ENCODE results near the gene PRRC2B. TPM values are rescaled to one million over a fixed set of nuclear protein-coding genes. Genes with fewer than 3 reads are reported as not detected.

Gene PRRC2B
- total and polyA plus RNA-seq, 2 of the 13 experiments (the other 11 are each of a cell fraction or from before 2014, with no cell fraction given): 20.8 to 37.4 TPM

DNA sequence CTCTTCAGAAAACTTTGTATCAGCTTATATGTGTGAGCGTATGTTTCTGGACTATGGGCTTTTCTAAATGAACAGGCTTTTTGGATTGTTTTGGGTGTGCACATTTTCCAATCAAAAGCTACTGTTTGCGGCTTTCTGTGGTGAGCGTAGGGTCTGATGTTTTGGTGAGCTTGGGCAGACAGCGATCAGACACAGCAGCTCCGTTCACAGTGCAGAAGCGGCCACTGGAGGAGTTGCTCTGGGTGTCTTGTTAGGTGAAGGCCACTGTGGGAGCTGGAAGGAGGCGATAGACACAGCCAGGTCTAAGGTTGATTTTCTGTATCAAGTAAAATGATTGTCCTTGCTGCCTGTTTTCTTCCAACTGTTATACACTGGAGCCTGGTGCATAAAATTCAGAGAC lies 11.1 kb downstream of the PRRC2B start:
- Histone ChIP-seq H4K20me1 (ENCODE audit: insufficient read depth, low read length) (peaks cover 89% of the 10 kb centered on the region), H3K9me3 (ENCODE audit: low read length) (no peaks in the 10 kb centered on the region), H2AFZ (ENCODE audit: low read length) (no peak overlapping the region), H3K27me3 (ENCODE audit: control insufficient read depth in 1 of 2, insufficient read depth in 2 of 2, low read length in 2 of 2) (no peaks in the 10 kb centered on the region), H3K9ac (ENCODE audit: insufficient read depth, low read depth, low read length) (no peak overlapping the region), H3K36me3 (replicated peaks in 1 of 2; ENCODE audit: control insufficient read depth in 1 of 2, insufficient read depth in 2 of 2, low read length in 2 of 2) (peaks cover 0 to 5% of the 10 kb centered on the region in 2 experiments; a peak in 1 of 5 replicates), H3K27ac (ENCODE audit: extremely low read length, insufficient read depth, low read length) (no peak overlapping the region), H3K79me2 (ENCODE audit: insufficient read depth, low read length) (peaks cover 97% of the 10 kb centered on the region), H3K4me1 (ENCODE audit: insufficient read depth, low read length) (peaks cover 100% of the 10 kb centered on the region), H3K4me2 (ENCODE audit: low read depth, low read length) (no peak overlapping the region), H3K4me3 (replicated peaks in 1 of 3; ENCODE audit: insufficient read depth in 1 of 3, low read depth in 2 of 3, low read length in 3 of 3) (no peak overlapping the region)
- ChIA-PET POLR2A (interaction anchor here (1.9 kb wide), 1 partner anchor 32 kb away, joined by 5 read pairs; no protein-coding TSS in a partner anchor), CTCF (ENCODE audit: low intra/inter-chr PET ratio, low total read pairs) (no interaction called here)
- no peak for FAIRE-seq
- DNase-seq (ENCODE audit: low spot score): no peak
- 97% methylated on average over 5 of the region's 7 CpGs for WGBS (ENCODE audit: low lambda C conversion rate)
- no peak for ATAC-seq
- in situ Hi-C loops (cut with HindIII; ENCODE audit: extremely low pct_ligation_motif_present, low pct_unique_long_range_greater_than_20kb) (no loop called here), intact Hi-C loops (cut with micrococcal nuclease; ENCODE audit: unreplicated experiment) (no loop called here)
- no TSS peak for BruUV-seq (replicated peaks)
- TF ChIP-seq, protein P1, sequence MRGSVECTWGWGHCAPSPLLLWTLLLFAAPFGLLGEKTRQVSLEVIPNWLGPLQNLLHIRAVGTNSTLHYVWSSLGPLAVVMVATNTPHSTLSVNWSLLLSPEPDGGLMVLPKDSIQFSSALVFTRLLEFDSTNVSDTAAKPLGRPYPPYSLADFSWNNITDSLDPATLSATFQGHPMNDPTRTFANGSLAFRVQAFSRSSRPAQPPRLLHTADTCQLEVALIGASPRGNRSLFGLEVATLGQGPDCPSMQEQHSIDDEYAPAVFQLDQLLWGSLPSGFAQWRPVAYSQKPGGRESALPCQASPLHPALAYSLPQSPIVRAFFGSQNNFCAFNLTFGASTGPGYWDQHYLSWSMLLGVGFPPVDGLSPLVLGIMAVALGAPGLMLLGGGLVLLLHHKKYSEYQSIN (CRISPR knock-in tag; IDR thresholded peaks at IDR 0.05; ENCODE audit: borderline replicate concordance): no peak
- TF ChIP-seq, protein P2, sequence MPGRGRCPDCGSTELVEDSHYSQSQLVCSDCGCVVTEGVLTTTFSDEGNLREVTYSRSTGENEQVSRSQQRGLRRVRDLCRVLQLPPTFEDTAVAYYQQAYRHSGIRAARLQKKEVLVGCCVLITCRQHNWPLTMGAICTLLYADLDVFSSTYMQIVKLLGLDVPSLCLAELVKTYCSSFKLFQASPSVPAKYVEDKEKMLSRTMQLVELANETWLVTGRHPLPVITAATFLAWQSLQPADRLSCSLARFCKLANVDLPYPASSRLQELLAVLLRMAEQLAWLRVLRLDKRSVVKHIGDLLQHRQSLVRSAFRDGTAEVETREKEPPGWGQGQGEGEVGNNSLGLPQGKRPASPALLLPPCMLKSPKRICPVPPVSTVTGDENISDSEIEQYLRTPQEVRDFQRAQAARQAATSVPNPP (CRISPR knock-in tag; IDR thresholded peaks at IDR 0.05): no peak
- TF ChIP-seq CC2D1A (CRISPR knock-in tag; IDR thresholded peaks at IDR 0.05) (no peak), ZNF251 (CRISPR knock-in tag; IDR thresholded peaks at IDR 0.05) (no peak), EP300 (IDR thresholded peaks at IDR 0.05; ENCODE audit: low read depth in 2 of 2, low read length in 2 of 2) (no peak), EP300 (CRISPR knock-in tag; IDR thresholded peaks at IDR 0.05; ENCODE audit: borderline replicate concordance) (no peak), ZNF773 (CRISPR knock-in tag; IDR thresholded peaks at IDR 0.05; ENCODE audit: borderline replicate concordance) (no peak), ZNF569 (CRISPR knock-in tag; IDR thresholded peaks at IDR 0.05; ENCODE audit: borderline replicate concordance) (no peak), ZNF567 (CRISPR knock-in tag; IDR thresholded peaks at IDR 0.05; ENCODE audit: borderline replicate concordance) (no peak), ZFP36 (IDR thresholded peaks at IDR 0.05; ENCODE audit: borderline replicate concordance, low read depth, low read length, partially characterized antibody) (no peak), ZNF737 (CRISPR knock-in tag; IDR thresholded peaks at IDR 0.05; ENCODE audit: borderline replicate concordance) (no peak), TARDBP (CRISPR knock-in tag; IDR thresholded peaks at IDR 0.05) (no peak)
- TF ChIP-seq, protein P3, sequence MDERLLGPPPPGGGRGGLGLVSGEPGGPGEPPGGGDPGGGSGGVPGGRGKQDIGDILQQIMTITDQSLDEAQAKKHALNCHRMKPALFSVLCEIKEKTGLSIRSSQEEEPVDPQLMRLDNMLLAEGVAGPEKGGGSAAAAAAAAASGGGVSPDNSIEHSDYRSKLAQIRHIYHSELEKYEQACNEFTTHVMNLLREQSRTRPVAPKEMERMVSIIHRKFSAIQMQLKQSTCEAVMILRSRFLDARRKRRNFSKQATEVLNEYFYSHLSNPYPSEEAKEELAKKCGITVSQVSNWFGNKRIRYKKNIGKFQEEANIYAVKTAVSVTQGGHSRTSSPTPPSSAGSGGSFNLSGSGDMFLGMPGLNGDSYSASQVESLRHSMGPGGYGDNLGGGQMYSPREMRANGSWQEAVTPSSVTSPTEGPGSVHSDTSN (CRISPR knock-in tag; IDR thresholded peaks at IDR 0.05): no peak
- TF ChIP-seq, protein P4, sequence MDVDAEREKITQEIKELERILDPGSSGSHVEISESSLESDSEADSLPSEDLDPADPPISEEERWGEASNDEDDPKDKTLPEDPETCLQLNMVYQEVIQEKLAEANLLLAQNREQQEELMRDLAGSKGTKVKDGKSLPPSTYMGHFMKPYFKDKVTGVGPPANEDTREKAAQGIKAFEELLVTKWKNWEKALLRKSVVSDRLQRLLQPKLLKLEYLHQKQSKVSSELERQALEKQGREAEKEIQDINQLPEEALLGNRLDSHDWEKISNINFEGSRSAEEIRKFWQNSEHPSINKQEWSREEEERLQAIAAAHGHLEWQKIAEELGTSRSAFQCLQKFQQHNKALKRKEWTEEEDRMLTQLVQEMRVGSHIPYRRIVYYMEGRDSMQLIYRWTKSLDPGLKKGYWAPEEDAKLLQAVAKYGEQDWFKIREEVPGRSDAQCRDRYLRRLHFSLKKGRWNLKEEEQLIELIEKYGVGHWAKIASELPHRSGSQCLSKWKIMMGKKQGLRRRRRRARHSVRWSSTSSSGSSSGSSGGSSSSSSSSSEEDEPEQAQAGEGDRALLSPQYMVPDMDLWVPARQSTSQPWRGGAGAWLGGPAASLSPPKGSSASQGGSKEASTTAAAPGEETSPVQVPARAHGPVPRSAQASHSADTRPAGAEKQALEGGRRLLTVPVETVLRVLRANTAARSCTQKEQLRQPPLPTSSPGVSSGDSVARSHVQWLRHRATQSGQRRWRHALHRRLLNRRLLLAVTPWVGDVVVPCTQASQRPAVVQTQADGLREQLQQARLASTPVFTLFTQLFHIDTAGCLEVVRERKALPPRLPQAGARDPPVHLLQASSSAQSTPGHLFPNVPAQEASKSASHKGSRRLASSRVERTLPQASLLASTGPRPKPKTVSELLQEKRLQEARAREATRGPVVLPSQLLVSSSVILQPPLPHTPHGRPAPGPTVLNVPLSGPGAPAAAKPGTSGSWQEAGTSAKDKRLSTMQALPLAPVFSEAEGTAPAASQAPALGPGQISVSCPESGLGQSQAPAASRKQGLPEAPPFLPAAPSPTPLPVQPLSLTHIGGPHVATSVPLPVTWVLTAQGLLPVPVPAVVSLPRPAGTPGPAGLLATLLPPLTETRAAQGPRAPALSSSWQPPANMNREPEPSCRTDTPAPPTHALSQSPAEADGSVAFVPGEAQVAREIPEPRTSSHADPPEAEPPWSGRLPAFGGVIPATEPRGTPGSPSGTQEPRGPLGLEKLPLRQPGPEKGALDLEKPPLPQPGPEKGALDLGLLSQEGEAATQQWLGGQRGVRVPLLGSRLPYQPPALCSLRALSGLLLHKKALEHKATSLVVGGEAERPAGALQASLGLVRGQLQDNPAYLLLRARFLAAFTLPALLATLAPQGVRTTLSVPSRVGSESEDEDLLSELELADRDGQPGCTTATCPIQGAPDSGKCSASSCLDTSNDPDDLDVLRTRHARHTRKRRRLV (CRISPR knock-in tag; IDR thresholded peaks at IDR 0.05): no peak
- TF ChIP-seq, protein P5, sequence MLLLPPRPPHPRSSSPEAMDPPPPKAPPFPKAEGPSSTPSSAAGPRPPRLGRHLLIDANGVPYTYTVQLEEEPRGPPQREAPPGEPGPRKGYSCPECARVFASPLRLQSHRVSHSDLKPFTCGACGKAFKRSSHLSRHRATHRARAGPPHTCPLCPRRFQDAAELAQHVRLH (CRISPR knock-in tag; IDR thresholded peaks at IDR 0.05; ENCODE audit: borderline replicate concordance, low read depth): no peak
